Endothelial cell of umbilical vein (primary cell): Measurements from ENCODE around the gene TMEM145.

Source experiments
- CTCF ChIP-seq, 2 donors: IDR thresholded peaks; 1 replicate in 1 of 2; 2 replicates in 1 of 2; pipeline ENCODE4 v1.5.1; 2011; ENCODE audit warnings: low read length in 2 of 2, mild to moderate bottlenecking in 2 of 2, moderate library complexity in 2 of 2, control low read depth in 1 of 2, inconsistent platforms in 1 of 2, low read depth in 1 of 2; ENCODE audit not compliant: insufficient read depth in 1 of 2; ENCODE audit errors: extremely low read depth in 1 of 2
- FOS ChIP-seq: IDR thresholded peaks from 2 replicates; pipeline ENCODE4 v1.6.1; 2011; ENCODE audit warnings: mild to moderate bottlenecking, low read length, moderate library complexity, borderline replicate concordance; ENCODE audit not compliant: insufficient read depth
- GATA2 ChIP-seq: IDR thresholded peaks from 2 replicates; pipeline ENCODE4 v1.7.0; 2011; ENCODE audit warnings: low read depth, mild to moderate bottlenecking, moderate library complexity, mixed read lengths, low read length; ENCODE audit not compliant: insufficient read length, insufficient read depth
- MAX ChIP-seq: IDR thresholded peaks from 2 replicates; pipeline ENCODE4 v1.6.1; 2011; ENCODE audit not compliant: insufficient read depth, insufficient read length
- MYC ChIP-seq: IDR thresholded peaks from one replicate; pipeline ENCODE4 v1.6.1; 2011; ENCODE audit warnings: mild to moderate bottlenecking, low read depth, low read length
- POLR2A ChIP-seq: IDR thresholded peaks from 2 replicates; pipeline ENCODE4 v1.6.1; 2012; ENCODE audit warnings: low read depth, mild to moderate bottlenecking, control low read depth, low read length
- POLR2AphosphoS5 ChIP-seq: IDR thresholded peaks from 2 replicates; pipeline ENCODE4 v1.6.1; 2012; ENCODE audit warnings: low read depth, mild to moderate bottlenecking, control low read depth, low read length, moderate library complexity; ENCODE audit not compliant: insufficient read depth

DNA sequence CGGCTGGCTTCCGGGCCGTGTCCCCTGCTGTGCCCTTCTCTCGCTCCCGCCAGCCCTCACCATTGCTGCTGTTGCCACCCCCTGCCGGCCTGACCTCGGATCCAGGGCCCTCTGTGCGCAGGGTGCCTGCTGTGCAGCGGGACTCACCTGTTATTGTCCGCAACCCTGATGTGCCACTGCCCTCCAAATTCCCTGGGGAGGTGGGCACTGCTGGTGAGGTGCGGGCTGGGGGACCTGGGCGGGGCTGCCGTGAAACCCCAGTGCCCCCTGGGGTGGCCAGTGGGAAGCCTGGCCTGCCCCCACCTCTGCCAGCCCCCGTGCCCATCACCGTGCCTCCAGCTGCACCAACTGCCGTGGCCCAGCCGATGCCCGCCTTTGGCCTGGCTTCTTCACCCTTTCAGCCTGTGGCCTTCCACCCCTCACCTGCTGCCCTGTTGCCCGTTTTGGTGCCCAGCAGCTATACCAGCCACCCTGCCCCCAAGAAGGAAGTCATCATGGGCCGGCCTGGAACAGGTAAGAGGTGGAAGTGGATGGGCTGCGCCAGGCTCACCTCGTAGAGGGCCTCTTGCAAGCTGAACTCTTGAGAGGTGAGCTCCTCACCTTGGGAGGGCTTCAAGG, 38.9 kb upstream of the TMEM145 start:
- TF ChIP-seq CTCF (IDR thresholded peaks at IDR 0.05; ENCODE audit: extremely low read depth in 1 of 2, insufficient read depth in 1 of 2, low read depth in 1 of 2, low read length in 2 of 2) (no peak), POLR2AphosphoS5 (no peak), GATA2 (no peak), POLR2A (no peak), FOS (no peak), MYC (no peak), MAX (no peak)
